H9 (cell line): ENCODE measurements around the gene EXOSC10. TPM values are rescaled to one million over a fixed set of nuclear protein-coding genes. Genes with fewer than 3 reads are reported as not detected.

ENCODE experiments used
- DNase-seq: peaks from one replicate; pipeline ENCODE4 v3.0.0-alpha.2; 2017
- H2AFZ ChIP-seq: one replicate; pipeline ENCODE4 v1.6.1; 2013; ENCODE audit warnings: mild to moderate bottlenecking, low read length, control low read depth, moderate library complexity
- H2AK5ac ChIP-seq: 2 replicates; pipeline ENCODE4 v1.6.1; 2013; ENCODE audit warnings: low read length, control low read depth, mixed read lengths; ENCODE audit not compliant: insufficient read length
- H2BK120ac ChIP-seq: one replicate; pipeline ENCODE4 v1.6.1; 2013; ENCODE audit warnings: low read depth, mild to moderate bottlenecking, low read length, control low read depth, inconsistent platforms; ENCODE audit not compliant: poor library complexity, severe bottlenecking
- H2BK12ac ChIP-seq: 2 replicates; pipeline ENCODE4 v1.6.1; 2013; ENCODE audit warnings: low read length, control low read depth, mixed read lengths, low read depth; ENCODE audit not compliant: insufficient read length
- H2BK15ac ChIP-seq: 2 replicates; pipeline ENCODE4 v1.6.1; 2013; ENCODE audit warnings: low read depth, low read length, control low read depth
- H2BK20ac ChIP-seq: one replicate; pipeline ENCODE4 v1.6.1; 2013; ENCODE audit warnings: low read depth, mild to moderate bottlenecking, low read length, control low read depth, inconsistent platforms; ENCODE audit not compliant: poor library complexity, severe bottlenecking
- H2BK5ac ChIP-seq: 2 replicates; pipeline ENCODE4 v1.6.1; 2013; ENCODE audit warnings: low read length, control low read depth, mixed read lengths; ENCODE audit not compliant: insufficient read length
- H3K14ac ChIP-seq: 2 replicates; pipeline ENCODE4 v1.6.1; 2013; ENCODE audit warnings: low read length, control low read depth; ENCODE audit not compliant: insufficient read depth
- H3K18ac ChIP-seq: 2 replicates; pipeline ENCODE4 v1.6.1; 2013; ENCODE audit warnings: low read depth, mild to moderate bottlenecking, mixed read lengths, low read length, control low read depth; ENCODE audit not compliant: insufficient read length
- H3K23ac ChIP-seq: 2 replicates; pipeline ENCODE4 v1.6.1; 2013; ENCODE audit warnings: low read length, control low read depth, mixed read lengths, low read depth; ENCODE audit not compliant: insufficient read length
- H3K23me2 ChIP-seq: 2 replicates; pipeline ENCODE4 v1.6.1; 2013; ENCODE audit warnings: low read depth, mild to moderate bottlenecking, mixed read lengths, low read length, control low read depth; ENCODE audit not compliant: insufficient read length, poor library complexity, severe bottlenecking
- H3K27ac ChIP-seq: 2 replicates; pipeline ENCODE4 v1.5.1; 2013; ENCODE audit warnings: low read length, control low read depth, mixed read lengths, low read depth; ENCODE audit not compliant: insufficient read length
- H3K27me3 ChIP-seq: 2 replicates; pipeline ENCODE4 v1.6.1; 2013; ENCODE audit warnings: low read length, control low read depth, inconsistent platforms; ENCODE audit not compliant: insufficient read depth
- H3K4ac ChIP-seq: 2 replicates; pipeline ENCODE4 v1.6.1; 2013; ENCODE audit warnings: low read depth, mild to moderate bottlenecking, control low read depth, inconsistent platforms, low read length, moderate library complexity
- H3K4me1 ChIP-seq: 2 replicates; pipeline ENCODE4 v1.6.1; 2013; ENCODE audit warnings: low read length, control low read depth, inconsistent platforms; ENCODE audit not compliant: insufficient read depth
- H3K4me2 ChIP-seq: 2 replicates; pipeline ENCODE4 v1.6.1; 2013; ENCODE audit warnings: low read length, control low read depth, mixed read lengths; ENCODE audit not compliant: insufficient read length, insufficient read depth
- H3K56ac ChIP-seq: 2 replicates; pipeline ENCODE4 v1.6.1; 2013; ENCODE audit warnings: low read depth, mild to moderate bottlenecking, mixed read lengths, low read length, control low read depth; ENCODE audit not compliant: insufficient read length
- H3K79me1 ChIP-seq: 2 replicates; pipeline ENCODE4 v1.6.1; 2013; ENCODE audit warnings: low read depth, mild to moderate bottlenecking, moderate library complexity, low read length, control low read depth, inconsistent platforms; ENCODE audit not compliant: insufficient read depth, poor library complexity, severe bottlenecking
- H3K79me2 ChIP-seq: 2 replicates; pipeline ENCODE4 v1.6.1; 2013; ENCODE audit warnings: low read length, control low read depth, inconsistent platforms; ENCODE audit not compliant: insufficient read depth
- H3K9ac ChIP-seq: 2 replicates; pipeline ENCODE4 v1.6.1; 2013; ENCODE audit warnings: low read length, control low read depth, mixed read lengths; ENCODE audit not compliant: insufficient read length; ENCODE audit errors: extremely low read depth
- H3K9me3 ChIP-seq: one replicate; pipeline ENCODE4 v1.6.1; 2013; ENCODE audit warnings: low read depth, low read length, inconsistent platforms; ENCODE audit not compliant: control insufficient read depth
- H3T11ph ChIP-seq: one replicate; pipeline ENCODE4 v1.6.1; 2013; ENCODE audit warnings: mild to moderate bottlenecking, low read length, control low read depth, inconsistent platforms
- H4K20me1 ChIP-seq: one replicate; pipeline ENCODE4 v1.6.1; 2013; ENCODE audit not compliant: control insufficient read depth, insufficient read length, insufficient read depth
- H4K5ac ChIP-seq: 2 replicates; pipeline ENCODE4 v1.6.1; 2013; ENCODE audit warnings: low read depth, mild to moderate bottlenecking, mixed read lengths, low read length, control low read depth; ENCODE audit not compliant: insufficient read length
- H4K8ac ChIP-seq: replicated peaks from 2 replicates; pipeline ENCODE4 v1.6.1; 2013; ENCODE audit warnings: low read length, control low read depth, mixed read lengths, low read depth; ENCODE audit not compliant: insufficient read length
- H4K91ac ChIP-seq: 2 replicates; pipeline ENCODE4 v1.6.1; 2013; ENCODE audit warnings: low read depth, mild to moderate bottlenecking, moderate library complexity, mixed read lengths, low read length, control low read depth; ENCODE audit not compliant: insufficient read length
- H3K27ac Mint-ChIP-seq, 3 experiments: 2 replicates in 2 of 3; 3 replicates in 1 of 3; pipeline ENCODE4 v1.8.0; 2020 to 2021; ENCODE audit warnings: mixed read lengths in 3 of 3, mild to moderate bottlenecking in 1 of 3, moderate library complexity in 1 of 3
- H3K27me3 Mint-ChIP-seq: 2 replicates; pipeline ENCODE4 v1.8.0; 2021; ENCODE audit warnings: low read depth, mild to moderate bottlenecking, moderate library complexity, mixed read lengths
- H3K36me3 Mint-ChIP-seq, 3 experiments: 2 replicates in 2 of 3; 3 replicates in 1 of 3; pipeline ENCODE4 v1.8.0; 2020 to 2021; ENCODE audit warnings: low read depth in 3 of 3, mixed read lengths in 3 of 3; ENCODE audit not compliant: insufficient read depth in 1 of 3
- H3K4me1 Mint-ChIP-seq, 2 experiments: 2 replicates each; pipeline ENCODE4 v1.8.0; 2020; ENCODE audit warnings: mixed read lengths in 2 of 2
- H3K4me3 Mint-ChIP-seq, 2 experiments: 2 replicates in 1 of 2; 3 replicates in 1 of 2; pipeline ENCODE4 v1.8.0; 2020 to 2021; ENCODE audit warnings: mild to moderate bottlenecking in 2 of 2, mixed read lengths in 2 of 2, moderate library complexity in 1 of 2
- H3K9me3 Mint-ChIP-seq, 2 experiments: 2 replicates in 1 of 2; 3 replicates in 1 of 2; pipeline ENCODE4 v1.8.0; 2020; ENCODE audit warnings: mild to moderate bottlenecking in 2 of 2, mixed read lengths in 2 of 2, moderate library complexity in 1 of 2
- WGBS: extraction: QIAGEN DNeasy Blood & Tissue Kit; methylation state at CpG from one replicate; pipeline ENCODE4 v1.1.7; 2013; ENCODE audit warnings: missing lambda C conversion rate, low lambda C conversion rate, mixed read lengths; ENCODE audit not compliant: insufficient read length; ENCODE audit errors: extremely low coverage; 5-methylcytosine and 5-hydroxymethylcytosine counted together
- total RNA-seq: library from RNA; stranded (reverse); gene quantifications from 2 replicates; pipeline ENCODE4 v1.2.1, GENCODE V29; 2021
- TF ChIP-seq, protein P1 (sequence below): fragments of 200-600 bp; sonication (generic); conservative IDR thresholded peaks from 3 replicates; pipeline ENCODE4 v1.8.0; 2021; ENCODE audit warnings: antibody characterized with exemption, mild to moderate bottlenecking

Gene EXOSC10
- total RNA-seq, 1 experiment from 2014 or later = 83.4 TPM

GRCh38 chr1:11064942-11065341 lies 34.7 kb downstream of the EXOSC10 start:
- H4K5ac ChIP-seq = no peak overlapping the region
- H2BK15ac ChIP-seq = no peak overlapping the region
- H3K56ac ChIP-seq = no peak overlapping the region
- TF ChIP-seq, protein P1, sequence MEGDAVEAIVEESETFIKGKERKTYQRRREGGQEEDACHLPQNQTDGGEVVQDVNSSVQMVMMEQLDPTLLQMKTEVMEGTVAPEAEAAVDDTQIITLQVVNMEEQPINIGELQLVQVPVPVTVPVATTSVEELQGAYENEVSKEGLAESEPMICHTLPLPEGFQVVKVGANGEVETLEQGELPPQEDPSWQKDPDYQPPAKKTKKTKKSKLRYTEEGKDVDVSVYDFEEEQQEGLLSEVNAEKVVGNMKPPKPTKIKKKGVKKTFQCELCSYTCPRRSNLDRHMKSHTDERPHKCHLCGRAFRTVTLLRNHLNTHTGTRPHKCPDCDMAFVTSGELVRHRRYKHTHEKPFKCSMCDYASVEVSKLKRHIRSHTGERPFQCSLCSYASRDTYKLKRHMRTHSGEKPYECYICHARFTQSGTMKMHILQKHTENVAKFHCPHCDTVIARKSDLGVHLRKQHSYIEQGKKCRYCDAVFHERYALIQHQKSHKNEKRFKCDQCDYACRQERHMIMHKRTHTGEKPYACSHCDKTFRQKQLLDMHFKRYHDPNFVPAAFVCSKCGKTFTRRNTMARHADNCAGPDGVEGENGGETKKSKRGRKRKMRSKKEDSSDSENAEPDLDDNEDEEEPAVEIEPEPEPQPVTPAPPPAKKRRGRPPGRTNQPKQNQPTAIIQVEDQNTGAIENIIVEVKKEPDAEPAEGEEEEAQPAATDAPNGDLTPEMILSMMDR = no peak
- Mint-ChIP-seq H3K4me3 (no peak overlapping the region), H3K27me3 (no peaks in the 10 kb centered on the region), H3K36me3 (peaks cover 40 to 72% (median 54%) of the 10 kb centered on the region in 3 experiments), H3K9me3 (no peaks in the 10 kb centered on the region), H3K4me1 (peaks cover 7% of the 10 kb centered on the region in 2 experiments), H3K27ac (no peak overlapping the region)
- no peak overlapping the region for H3K4ac ChIP-seq
- no peak overlapping the region for H2AFZ ChIP-seq
- H3K4me2 ChIP-seq = no peak overlapping the region
- H3T11ph ChIP-seq = no peak overlapping the region
- H4K91ac ChIP-seq = no peak overlapping the region
- no peaks in the 10 kb centered on the region for H3K23me2 ChIP-seq
- H4K8ac ChIP-seq = no peak overlapping the region
- DNase-seq = no peak
- H2BK12ac ChIP-seq = no peak overlapping the region
- no peak overlapping the region for H2BK20ac ChIP-seq
- no peaks in the 10 kb centered on the region for H3K4me1 ChIP-seq
- H3K27me3 ChIP-seq = no peaks in the 10 kb centered on the region
- no peak overlapping the region for H3K23ac ChIP-seq
- H3K18ac ChIP-seq = no peak overlapping the region
- no peak overlapping the region for H3K9ac ChIP-seq
- H3K79me2 ChIP-seq = no peaks in the 10 kb centered on the region
- no peaks in the 10 kb centered on the region for H3K9me3 ChIP-seq
- WGBS = no CpG with 5 or more reads among the region's 3 CpGs
- H3K27ac ChIP-seq = no peak overlapping the region
- no peak overlapping the region for H2BK5ac ChIP-seq
- H3K14ac ChIP-seq = no peak overlapping the region
- no peak overlapping the region for H2AK5ac ChIP-seq
- H4K20me1 ChIP-seq = no peaks in the 10 kb centered on the region
- no peaks in the 10 kb centered on the region for H3K79me1 ChIP-seq
- H2BK120ac ChIP-seq = no peak overlapping the region
